ENCODE results near the gene GPR84.

DNA sequence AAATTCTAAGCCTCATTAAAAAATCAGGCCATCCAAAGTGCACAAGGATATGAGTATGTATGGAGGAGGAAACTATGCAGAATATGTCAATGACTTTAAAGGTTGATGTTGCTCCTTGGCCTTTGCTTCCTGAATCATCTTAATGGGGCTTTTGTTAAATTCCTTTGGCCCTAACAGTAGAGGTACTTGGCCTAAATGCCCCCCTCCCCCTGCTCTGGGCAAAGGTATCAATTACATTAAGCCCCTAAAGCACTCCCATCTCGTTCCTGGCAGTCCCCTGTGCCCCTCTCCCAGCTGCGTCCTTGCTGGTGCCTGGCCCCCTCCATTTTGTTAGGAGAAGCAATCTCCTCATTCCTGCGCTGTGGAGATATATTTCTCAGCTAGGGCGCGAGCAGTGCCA lies 34.5 kb downstream of the GPR84 start:
- TF ChIP-seq EP300 (IDR thresholded peaks at IDR 0.05) (no peak), POLR2A (IDR thresholded peaks at IDR 0.05) (no peak)
- TF ChIP-seq, protein P1, sequence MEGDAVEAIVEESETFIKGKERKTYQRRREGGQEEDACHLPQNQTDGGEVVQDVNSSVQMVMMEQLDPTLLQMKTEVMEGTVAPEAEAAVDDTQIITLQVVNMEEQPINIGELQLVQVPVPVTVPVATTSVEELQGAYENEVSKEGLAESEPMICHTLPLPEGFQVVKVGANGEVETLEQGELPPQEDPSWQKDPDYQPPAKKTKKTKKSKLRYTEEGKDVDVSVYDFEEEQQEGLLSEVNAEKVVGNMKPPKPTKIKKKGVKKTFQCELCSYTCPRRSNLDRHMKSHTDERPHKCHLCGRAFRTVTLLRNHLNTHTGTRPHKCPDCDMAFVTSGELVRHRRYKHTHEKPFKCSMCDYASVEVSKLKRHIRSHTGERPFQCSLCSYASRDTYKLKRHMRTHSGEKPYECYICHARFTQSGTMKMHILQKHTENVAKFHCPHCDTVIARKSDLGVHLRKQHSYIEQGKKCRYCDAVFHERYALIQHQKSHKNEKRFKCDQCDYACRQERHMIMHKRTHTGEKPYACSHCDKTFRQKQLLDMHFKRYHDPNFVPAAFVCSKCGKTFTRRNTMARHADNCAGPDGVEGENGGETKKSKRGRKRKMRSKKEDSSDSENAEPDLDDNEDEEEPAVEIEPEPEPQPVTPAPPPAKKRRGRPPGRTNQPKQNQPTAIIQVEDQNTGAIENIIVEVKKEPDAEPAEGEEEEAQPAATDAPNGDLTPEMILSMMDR (IDR thresholded peaks at IDR 0.05) = no peak

Data from tibial nerve (tissue), 4 donors.